GM12878 (cell line): ENCODE results near the gene MISP3. TPM values are rescaled to one million over a fixed set of nuclear protein-coding genes. Genes with fewer than 3 reads are reported as not detected.

Experiments used
- BCLAF1 ChIP-seq: fragments of 450-650 bp; IDR thresholded peaks from 2 replicates; pipeline ENCODE4 v1.6.1; 2017; ENCODE audit warnings: antibody characterized with exemption, mild to moderate bottlenecking, moderate library complexity
- BHLHE40 ChIP-seq, 2 experiments: fragments of 450-650 bp in 1 of 2; IDR thresholded peaks; 2 replicates each; pipeline ENCODE4 v1.6.1; 2011 to 2017; ENCODE audit warnings: low read depth in 2 of 2, borderline replicate concordance in 1 of 2, improper control_type of control experiment in 1 of 2, low read length in 1 of 2, mild to moderate bottlenecking in 1 of 2
- CHD1 ChIP-seq: IDR thresholded peaks from 2 replicates; pipeline ENCODE4 v1.6.1; 2012; ENCODE audit warnings: low read depth, low read length, improper control_type of control experiment
- CHD2 ChIP-seq: IDR thresholded peaks from 2 replicates; pipeline ENCODE4 v1.6.1; 2011; ENCODE audit warnings: low read depth, low read length, improper control_type of control experiment, borderline replicate concordance
- DPF2 ChIP-seq: fragments of 450-650 bp; IDR thresholded peaks from 2 replicates; pipeline ENCODE4 v1.6.1; 2017; ENCODE audit warnings: mild to moderate bottlenecking
- EGR1 ChIP-seq, 2 experiments: IDR thresholded peaks; 1 replicate in 1 of 2; 2 replicates in 1 of 2; pipeline ENCODE4 v1.6.1; 2011 to 2012; ENCODE audit warnings: low read depth in 2 of 2, low read length in 2 of 2, borderline replicate concordance in 1 of 2, mild to moderate bottlenecking in 1 of 2, moderate library complexity in 1 of 2
- EP300 ChIP-seq, 2 experiments: fragments of 150-350 bp in 1 of 2; IDR thresholded peaks; 2 replicates each; pipeline ENCODE4 v1.6.1; 2011 to 2012; ENCODE audit warnings: low read depth in 2 of 2, low read length in 2 of 2, borderline replicate concordance in 1 of 2, improper control_type of control experiment in 1 of 2, inconsistent platforms in 1 of 2; ENCODE audit not compliant: control insufficient read depth in 1 of 2
- EZH2 ChIP-seq: IDR thresholded peaks from 2 replicates; pipeline ENCODE4 v1.6.1; 2012; ENCODE audit warnings: low read depth, mild to moderate bottlenecking, control low read depth, inconsistent platforms, low read length, borderline replicate concordance; ENCODE audit not compliant: control insufficient read depth
- GATAD2B ChIP-seq: fragments of 450-650 bp; conservative IDR thresholded peaks from 2 replicates; pipeline ENCODE4 v1.6.1; 2017; ENCODE audit warnings: low read depth, mild to moderate bottlenecking, moderate library complexity
- HDGF ChIP-seq: fragments of 450-650 bp; IDR thresholded peaks from 2 replicates; pipeline ENCODE4 v1.6.1; 2016; ENCODE audit warnings: antibody characterized with exemption
- IKZF2 ChIP-seq, 2 experiments: fragments of 450-650 bp; IDR thresholded peaks; 2 replicates each; pipeline ENCODE4 v1.6.1; 2017; ENCODE audit warnings: mild to moderate bottlenecking in 2 of 2, moderate library complexity in 2 of 2
- JUND ChIP-seq: IDR thresholded peaks from 2 replicates; pipeline ENCODE4 v1.6.1; 2012; ENCODE audit warnings: low read depth, mild to moderate bottlenecking, low read length, improper control_type of control experiment, moderate library complexity
- LARP7 ChIP-seq: fragments of 450-650 bp; IDR thresholded peaks from 2 replicates; pipeline ENCODE4 v1.6.1; 2017; ENCODE audit warnings: mild to moderate bottlenecking
- MEF2B ChIP-seq: fragments of 450-650 bp; IDR thresholded peaks from 2 replicates; pipeline ENCODE4 v1.6.1; 2018; ENCODE audit warnings: mild to moderate bottlenecking, moderate library complexity; ENCODE audit not compliant: partially characterized antibody, poor library complexity, severe bottlenecking
- NBN ChIP-seq: fragments of 450-650 bp; IDR thresholded peaks from 2 replicates; pipeline ENCODE4 v1.6.1; 2016
- NR2C2 ChIP-seq: IDR thresholded peaks from 2 replicates; pipeline ENCODE4 v1.6.1; 2011; ENCODE audit warnings: borderline replicate concordance, low read depth; ENCODE audit not compliant: control insufficient read depth, insufficient read length
- PAX5 ChIP-seq: IDR thresholded peaks from 2 replicates; pipeline ENCODE4 v1.6.1; 2011; ENCODE audit warnings: low read depth, low read length, borderline replicate concordance
- PML ChIP-seq: IDR thresholded peaks from 2 replicates; pipeline ENCODE4 v1.6.1; 2012; ENCODE audit warnings: low read length, inconsistent platforms
- POLR2AphosphoS5 ChIP-seq: IDR thresholded peaks from 2 replicates; pipeline ENCODE4 v1.6.1; 2011; ENCODE audit warnings: mild to moderate bottlenecking, low read length, inconsistent platforms
- RELA ChIP-seq: fragments of 450-650 bp; IDR thresholded peaks from 2 replicates; pipeline ENCODE4 v1.8.0; 2014; ENCODE audit warnings: borderline replicate concordance; ENCODE audit not compliant: partially characterized antibody
- RELB ChIP-seq: fragments of 450-650 bp; IDR thresholded peaks from 2 replicates; pipeline ENCODE4 v1.6.1; 2017; ENCODE audit warnings: low read depth, mild to moderate bottlenecking, moderate library complexity
- SMARCA5 ChIP-seq: fragments of 450-650 bp; IDR thresholded peaks from 2 replicates; pipeline ENCODE4 v1.6.1; 2017; ENCODE audit warnings: mild to moderate bottlenecking
- SPI1 ChIP-seq: IDR thresholded peaks from 2 replicates; pipeline ENCODE4 v1.6.1; 2011; ENCODE audit warnings: low read depth, mild to moderate bottlenecking, low read length, moderate library complexity, borderline replicate concordance; ENCODE audit not compliant: insufficient read depth
- STAT3 ChIP-seq: IDR thresholded peaks from 2 replicates; pipeline ENCODE4 v1.6.1; 2011; ENCODE audit warnings: low read depth, low read length, improper control_type of control experiment
- TAF1 ChIP-seq: IDR thresholded peaks from 2 replicates; pipeline ENCODE4 v1.6.1; 2011; ENCODE audit warnings: mild to moderate bottlenecking, low read depth, low read length, borderline replicate concordance
- TCF7 ChIP-seq: IDR thresholded peaks from 2 replicates; pipeline ENCODE4 v1.6.1; 2014; ENCODE audit warnings: antibody characterized with exemption, borderline replicate concordance
- polyA plus RNA-seq, 11 experiments: library from polyadenylated mRNA; depleted of rRNA in 4 of 11; unstranded in 6 of 11; stranded (reverse) in 5 of 11; fragments of >200 nt; fragmentation: Nextera tagmentation in 4 of 11; fragmentation: Illumina TruSeq in 1 of 11; extraction: Ambion mirVana in 4 of 11; extraction: Trizol in 1 of 11; gene quantifications; 1 replicate in 1 of 11; 2 replicates in 10 of 11; pipeline versions ENCODE4 v1.2.1 to v1.2.3, GENCODE V29; 2011 to 2016; ENCODE audit warnings: inconsistent platforms in 2 of 11, missing spikeins in 2 of 11, low read depth in 1 of 11
- total RNA-seq, 4 experiments: library from RNA; depleted of rRNA in 3 of 4; stranded (reverse); fragments of >200 nt in 3 of 4; fragmentation: Illumina TruSeq in 1 of 4; extraction: Trizol in 1 of 4; gene quantifications; 2 replicates each; pipeline versions ENCODE4 v1.2.1 to v1.2.3, GENCODE V29; 2013 to 2021

Gene MISP3
- total and polyA plus RNA-seq, 10 of the 15 experiments (the other 5 are each of a cell fraction or from before 2014, with no cell fraction given): 0.07 to 1.4 (median 0.64) TPM

GRCh38 chr19:14081797-14082674 is 9.4 kb downstream of the MISP3 start (continued):
- TF ChIP-seq RELB: 0 out of 2 replicates have a peak, but pooled peaks have one; percentile 19
- TF ChIP-seq EZH2: no peak
- TF ChIP-seq NBN: peak; percentile 80; the same call in 1 of the 2 replicates
- TF ChIP-seq EP300 (IDR thresholded peaks at IDR 0.05; ENCODE audit: borderline replicate concordance in 1 of 2, control insufficient read depth in 1 of 2, low read depth in 2 of 2, low read length in 2 of 2): peak in 1 of 2 experiments; percentile 9; a peak in 1 of 4 replicates
- TF ChIP-seq PML: peak; percentile 35; the same call in 1 of the 2 replicates
- TF ChIP-seq SPI1: no peak
- TF ChIP-seq IKZF2 (IDR thresholded peaks at IDR 0.05): peak; percentile 29 to 77; a peak in 2 of 4 replicates
- TF ChIP-seq LARP7: peak; percentile 88
- peak; percentile 89 for TF ChIP-seq GATAD2B
- TF ChIP-seq BCLAF1: no peak
- 0 out of 2 replicates have a peak, but pooled peaks have one; percentile 7 for TF ChIP-seq PAX5
- TF ChIP-seq SMARCA5: peak; percentile 91
- TF ChIP-seq TCF7: no peak
- TF ChIP-seq MEF2B: peak; percentile 73
- TF ChIP-seq BHLHE40 (IDR thresholded peaks at IDR 0.05; ENCODE audit: borderline replicate concordance in 1 of 2, low read depth in 2 of 2, low read length in 1 of 2): peak in 1 of 2 experiments; percentile 60; a peak in 1 of 4 replicates
- TF ChIP-seq RELA: no peak
- peak; percentile 61 for TF ChIP-seq HDGF
- no peak for TF ChIP-seq STAT3
- TF ChIP-seq TAF1: 0 out of 2 replicates have a peak, but pooled peaks have one; percentile 17
- no peak for TF ChIP-seq NR2C2
- peak; percentile 73; the same call in 1 of the 2 replicates for TF ChIP-seq POLR2AphosphoS5
- TF ChIP-seq JUND: no peak
- TF ChIP-seq DPF2: peak; percentile 94
- no peak for TF ChIP-seq CHD2
- peak; percentile 73; the same call in 1 of the 2 replicates for TF ChIP-seq CHD1
- TF ChIP-seq EGR1 (IDR thresholded peaks at IDR 0.05; ENCODE audit: borderline replicate concordance in 1 of 2, low read depth in 2 of 2, low read length in 2 of 2): peak in 1 of 2 experiments; percentile 53; a peak in 1 of 3 replicates
